HFFc6 (cell line): ENCODE measurements around the gene HYAL2. TPM values are rescaled to one million over a fixed set of nuclear protein-coding genes. Genes with fewer than 3 reads are reported as not detected.

Experiments used
- DNase-seq: peaks from one replicate; pipeline ENCODE4 v3.0.0-alpha.2; 2018
- H3K27ac Mint-ChIP-seq: 2 replicates; pipeline ENCODE4 v1.8.0; 2020; ENCODE audit warnings: mild to moderate bottlenecking, mixed read lengths
- H3K27me3 Mint-ChIP-seq: 2 replicates; pipeline ENCODE4 v1.8.0; 2021; ENCODE audit warnings: mild to moderate bottlenecking, moderate library complexity, mixed read lengths; ENCODE audit not compliant: insufficient read depth
- H3K36me3 Mint-ChIP-seq: 2 replicates; pipeline ENCODE4 v1.8.0; 2021; ENCODE audit warnings: low read depth, mixed read lengths
- H3K4me1 Mint-ChIP-seq: 2 replicates; pipeline ENCODE4 v1.8.0; 2020; ENCODE audit warnings: low read depth, mixed read lengths
- H3K4me3 Mint-ChIP-seq: 2 replicates; pipeline ENCODE4 v1.8.0; 2020; ENCODE audit warnings: mild to moderate bottlenecking, moderate library complexity, mixed read lengths
- H3K9me3 Mint-ChIP-seq: 2 replicates; pipeline ENCODE4 v1.8.0; 2020; ENCODE audit warnings: mild to moderate bottlenecking, mixed read lengths
- CTCF ChIP-seq: fragments of 200-600 bp; sonication (generic); IDR thresholded peaks from 2 replicates; pipeline ENCODE4 v1.5.0; 2021; ENCODE audit warnings: antibody characterized with exemption, mild to moderate bottlenecking
- total RNA-seq, 6 experiments: library from RNA; stranded (reverse); fragmentation: NEBNext Ultra II Directional; extraction: Animal tissue kit (Norgen Biotek cat#: 25700); gene quantifications; 2 replicates in 1 of 6; 3 replicates in 5 of 6; pipeline ENCODE4 v1.2.3, GENCODE V29; 2021

Gene HYAL2
- total RNA-seq, 6 experiments from 2014 or later: 39.4 to 54.9 (median 47.6) TPM

DNA sequence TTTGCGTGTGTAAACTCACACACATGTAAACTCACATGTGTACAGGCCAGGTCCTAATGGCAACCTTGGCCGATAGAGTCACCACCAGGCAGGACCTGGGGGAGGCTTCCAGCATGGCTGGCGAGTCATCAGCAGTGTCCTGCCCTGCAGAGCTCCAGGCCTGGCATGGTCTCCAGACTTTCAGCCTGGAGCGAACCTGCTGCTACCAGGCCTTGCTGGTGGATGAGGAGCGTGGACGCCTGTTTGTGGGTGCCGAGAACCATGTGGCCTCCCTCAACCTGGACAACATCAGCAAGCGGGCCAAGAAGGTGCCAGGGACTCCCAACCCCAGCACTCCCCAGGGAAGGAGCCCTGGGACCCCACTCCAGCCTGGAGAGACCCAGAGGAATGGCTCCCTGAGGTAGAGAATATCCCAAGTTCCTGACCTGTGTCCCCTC, 52.5 kb downstream of the HYAL2 start:
- Mint-ChIP-seq H3K4me1 (peaks cover 69% of the 10 kb centered on the region), H3K27ac (peak overlapping the region; percentile 84), H3K4me3 (peak overlapping the region; percentile 85), H3K36me3 (no peaks in the 10 kb centered on the region), H3K27me3 (peaks cover 10% of the 10 kb centered on the region), H3K9me3 (no peaks in the 10 kb centered on the region)
- TF ChIP-seq CTCF: no peak
- peak; percentile 63 for DNase-seq

GRCh38 chr3:50269460-50269859, 53.1 kb downstream of the HYAL2 start:
- peak overlapping the region; percentile 85 for H3K4me3 Mint-ChIP-seq

DNA sequence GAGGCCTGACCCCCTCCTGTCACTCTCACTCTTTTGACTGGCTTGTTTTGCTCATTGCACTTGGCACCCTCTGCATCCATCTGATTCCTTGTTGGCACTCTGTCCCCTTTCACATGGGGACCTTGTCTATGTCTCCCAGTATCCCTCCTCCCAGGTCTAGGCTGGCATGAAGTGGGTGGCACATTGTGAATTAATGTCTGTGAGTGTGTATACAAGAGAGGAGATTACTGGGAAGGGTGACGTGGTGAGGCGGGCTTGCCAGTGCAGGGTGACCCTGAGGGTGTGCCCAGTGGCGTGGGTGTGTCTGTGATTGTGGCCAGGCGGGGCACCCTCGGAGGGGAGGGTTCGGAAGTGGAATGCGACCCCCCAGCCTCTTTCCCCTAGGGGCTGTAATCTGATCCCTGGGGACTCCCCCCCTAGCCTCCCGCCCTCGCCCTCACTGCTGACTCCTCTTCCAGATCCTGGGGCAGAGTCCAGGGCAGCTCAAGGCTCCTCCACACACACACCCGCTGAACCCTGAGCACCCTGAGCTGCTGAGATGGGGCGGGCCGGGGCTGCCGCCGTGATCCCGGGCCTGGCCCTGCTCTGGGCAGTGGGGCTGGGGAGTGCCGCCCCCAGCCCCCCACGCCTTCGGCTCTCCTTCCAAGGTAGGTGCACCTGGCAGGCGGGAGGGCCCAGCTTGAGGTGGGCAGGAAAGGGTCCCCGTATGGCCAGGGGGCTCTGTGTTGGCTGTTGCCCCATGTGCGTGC, 53.7 kb downstream of the HYAL2 start, which contains the start of gene SEMA3B:
Gene SEMA3B (plus strand): TSS at position 445 of the 749 bp plus-strand sequence. CDS start 94 bp downstream, at position 539.
- no peaks in the 10 kb centered on the region for H3K9me3 Mint-ChIP-seq
- H3K4me3 Mint-ChIP-seq: peak within 1 kb of the TSS; percentile 85
- peaks cover 10% of the 10 kb centered on the region for H3K27me3 Mint-ChIP-seq
- H3K27ac Mint-ChIP-seq: peak within 1 kb of the TSS; percentile 84
- DNase-seq: peak; percentile 64
- TF ChIP-seq CTCF: no peak
- no peaks in the 10 kb centered on the region for H3K36me3 Mint-ChIP-seq
- H3K4me1 Mint-ChIP-seq: peaks cover 73% of the 10 kb centered on the region

More at GRCh38 chr3:50269460-50269859, 53.1 kb downstream of the HYAL2 start:
- no peak for TF ChIP-seq CTCF
- peak overlapping the region; percentile 84 for H3K27ac Mint-ChIP-seq
- DNase-seq: no peak
- H3K27me3 Mint-ChIP-seq: peaks cover 10% of the 10 kb centered on the region
- H3K9me3 Mint-ChIP-seq: no peaks in the 10 kb centered on the region
- H3K4me1 Mint-ChIP-seq: peaks cover 73% of the 10 kb centered on the region
- no peaks in the 10 kb centered on the region for H3K36me3 Mint-ChIP-seq

- Mint-ChIP-seq H3K36me3 (no peaks in the 10 kb centered on the region), H3K4me1 (peaks cover 79% of the 10 kb centered on the region), H3K4me3 (peak overlapping the region; percentile 39), H3K27me3 (peaks cover 10% of the 10 kb centered on the region), H3K9me3 (no peaks in the 10 kb centered on the region), H3K27ac (peak overlapping the region; percentile 84)
- DNase-seq: no peak
- no peak for TF ChIP-seq CTCF
Observed at GRCh38 chr3:50268276-50268675, 54.3 kb downstream of the HYAL2 start.

Other genes with a start within 250 kb of the HYAL2 start
- gene RBM5, start 233.8 kb downstream of the HYAL2 start, total RNA-seq: 10 to 100 TPM; 69.3 to 83.8 (median 78.5) TPM
- 10 to 100 TPM; 20.5 to 35.6 (median 22.8) TPM for gene SEMA3F, start 167.4 kb downstream of the HYAL2 start, total RNA-seq
- gene GNAT1, start 131.1 kb downstream of the HYAL2 start, total RNA-seq: not detected
- under 1 TPM in 2 of 6 experiments, not detected in 4; 0.16 to 0.24 TPM for gene SLC38A3, start 117.5 kb downstream of the HYAL2 start, total RNA-seq
- gene GNAI2, start 86.5 kb downstream of the HYAL2 start, total RNA-seq: 100 to 1,000 TPM; 532 to 617 (median 582) TPM
- 10 to 100 TPM; 14.5 to 26.6 (median 24.7) TPM for gene SEMA3B, start 53.6 kb downstream of the HYAL2 start, total RNA-seq
- under 1 TPM in 2 of 6 experiments, not detected in 4; 0.11 to 0.13 TPM for gene LSMEM2, start 43.7 kb downstream of the HYAL2 start, total RNA-seq
- 100 to 1,000 TPM in 1 of 6 experiments, 10 to 100 TPM in 5; 71.2 to 102 (median 74.6) TPM for gene IFRD2, start 30.3 kb downstream of the HYAL2 start, total RNA-seq
- 1 to 10 TPM; 4.7 to 8.3 (median 5.8) TPM for gene HYAL3, start 23.3 kb downstream of the HYAL2 start, total RNA-seq
- 10 to 100 TPM in 5 of 6 experiments, 1 to 10 TPM in 1; 8.5 to 13.4 (median 10.7) TPM for gene NAA80, start 23.3 kb downstream of the HYAL2 start, total RNA-seq
- gene HYAL1, start 19.2 kb downstream of the HYAL2 start, total RNA-seq: under 1 TPM in 5 of 6 experiments, not detected in 1; 0.19 to 0.38 (median 0.23) TPM
- 10 to 100 TPM; 23.9 to 34.2 (median 26.8) TPM for gene TUSC2, start 5.5 kb upstream of the HYAL2 start, total RNA-seq
- gene RASSF1, start 18.1 kb upstream of the HYAL2 start, total RNA-seq: 10 to 100 TPM; 30.9 to 37.0 (median 34.1) TPM
- gene ZMYND10, start 23.0 kb upstream of the HYAL2 start, total RNA-seq: 1 to 10 TPM in 2 of 6 experiments, under 1 TPM in 3, not detected in 1; 0.78 to 1.3 (median 0.83) TPM
- gene NPRL2, start 28.0 kb upstream of the HYAL2 start, total RNA-seq: 10 to 100 TPM; 12.3 to 18.7 (median 17.4) TPM
- 10 to 100 TPM; 20.5 to 25.2 (median 24.0) TPM for gene CYB561D2, start 28.1 kb upstream of the HYAL2 start, total RNA-seq
- gene TMEM115, start 36.8 kb upstream of the HYAL2 start, total RNA-seq: 10 to 100 TPM; 51.7 to 65.7 (median 54.4) TPM
- under 1 TPM in 1 of 6 experiments, not detected in 5; 0.09 TPM for gene CACNA2D2, start 180.9 kb upstream of the HYAL2 start, total RNA-seq
- 10 to 100 TPM; 12.9 to 15.5 (median 14.2) TPM for gene C3orf18, start 245.0 kb upstream of the HYAL2 start, total RNA-seq
- gene HEMK1, start 246.8 kb upstream of the HYAL2 start, total RNA-seq: 10 to 100 TPM; 17.9 to 20.7 (median 19.2) TPM